ENCODE measurements around the gene SFT2D2. TPM values are rescaled to one million over a fixed set of nuclear protein-coding genes. Genes with fewer than 3 reads are reported as not detected.
A peak's percentile ranks its signal among the peaks of the same experiment; 100 is the strongest.

Gene SFT2D2
- total and polyA plus RNA-seq, 2 of the 8 experiments (the other 6 are each of a cell fraction or from before 2014, with no cell fraction given): 9.0 to 29.0 TPM

DNA sequence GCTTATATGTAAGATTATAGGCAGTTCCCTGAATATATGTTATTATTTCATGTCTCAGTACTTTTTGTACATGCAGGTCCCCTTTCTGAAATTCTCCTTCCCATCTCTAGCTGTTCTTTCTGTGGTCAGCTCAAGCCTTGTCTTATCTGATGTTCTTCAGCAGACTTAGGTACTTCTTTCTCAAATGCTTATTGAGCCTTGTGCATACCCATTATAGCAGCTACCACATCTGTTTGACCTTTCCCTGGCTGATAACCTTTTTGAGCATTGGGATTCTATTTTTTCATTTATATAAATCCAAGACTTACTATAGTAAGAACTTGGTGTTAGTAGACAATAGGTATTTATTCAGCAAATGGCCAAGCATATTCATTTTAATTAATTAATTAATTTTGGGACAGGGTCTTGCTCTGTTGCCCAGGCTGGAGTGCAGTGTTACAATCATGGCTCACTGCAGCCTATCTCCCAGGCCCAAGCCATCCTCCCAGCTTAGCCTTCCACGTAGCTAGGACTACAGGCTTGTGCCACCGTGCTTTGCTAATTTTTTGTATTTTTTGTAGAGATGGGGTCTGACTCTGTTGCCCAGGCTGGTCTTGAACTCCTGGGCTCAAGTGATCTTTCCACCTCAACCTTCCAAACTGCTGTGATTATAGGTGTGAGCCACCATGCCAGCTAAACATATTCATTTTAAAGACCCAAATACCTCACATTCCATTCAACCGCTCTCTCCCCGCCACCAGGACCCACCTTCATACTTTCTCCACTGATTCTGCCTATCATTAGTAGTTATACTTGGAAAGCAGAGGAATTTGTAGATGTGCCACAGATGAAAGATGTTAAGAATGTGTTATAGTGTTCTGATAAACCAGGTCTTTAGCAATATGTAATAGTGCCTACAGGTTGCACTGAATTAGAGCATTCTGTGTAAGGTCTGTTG lies 30.3 kb upstream of the SFT2D2 start:
- Histone ChIP-seq H4K5ac (ENCODE audit: insufficient read length, low read depth, low read length) (no peak overlapping the region), H2BK120ac (replicated peaks; ENCODE audit: low read depth, low read length) (no peak overlapping the region), H3K36me3 (ENCODE audit: control insufficient read depth in 2 of 4, insufficient read depth in 4 of 4, low read length in 3 of 4) (peaks cover 0 to 22% (median 5%) of the 10 kb centered on the region in 4 experiments; a peak in 5 of 8 replicates), H2AFZ (ENCODE audit: low read length) (no peak overlapping the region), H3K4ac (replicated peaks; ENCODE audit: insufficient read length, low read depth, low read length) (no peak overlapping the region), H3K4me3 (ENCODE audit: extremely low read depth in 1 of 4, insufficient read depth in 2 of 4, low read depth in 3 of 4, low read length in 4 of 4) (no peak overlapping the region), H3K23me2 (ENCODE audit: low read depth, low read length) (no peaks in the 10 kb centered on the region), H4K91ac (replicated peaks; ENCODE audit: insufficient read length, low read length) (no peak overlapping the region), H4K8ac (ENCODE audit: extremely low read depth, insufficient read depth, low read length) (no peak overlapping the region), H2BK5ac (ENCODE audit: low read depth, low read length) (no peak overlapping the region), H3K9me3 (ENCODE audit: insufficient read depth in 2 of 2, low read depth in 1 of 2, low read length in 1 of 2) (no peaks in the 10 kb centered on the region), H3K4me2 (ENCODE audit: insufficient read depth in 1 of 2, low read depth in 2 of 2, low read length in 2 of 2) (no peak overlapping the region), H3K23ac (ENCODE audit: insufficient read length) (no peak overlapping the region), H3K18ac (ENCODE audit: extremely low read depth, low read length) (no peak overlapping the region), H4K20me1 (replicated peaks in 1 of 2; ENCODE audit: control insufficient read depth in 1 of 2, insufficient read depth in 2 of 2, low read length in 2 of 2) (no peaks in the 10 kb centered on the region), H3K27me3 (replicated peaks in 1 of 4; ENCODE audit: control insufficient read depth in 3 of 4, extremely low read depth in 1 of 4, insufficient read depth in 3 of 4, low read length in 3 of 4) (no peaks in the 10 kb centered on the region), H3K56ac (replicated peaks; ENCODE audit: insufficient read length, low read depth, low read length) (no peak overlapping the region), H3K79me2 (ENCODE audit: control insufficient read depth in 1 of 2, insufficient read depth in 2 of 2, low read length in 2 of 2) (no peaks in the 10 kb centered on the region), H2BK15ac (ENCODE audit: low read length) (no peak overlapping the region), H2BK12ac (ENCODE audit: low read depth, low read length) (no peak overlapping the region), H3K14ac (ENCODE audit: insufficient read length) (no peak overlapping the region), H3K9ac (replicated peaks in 1 of 4; ENCODE audit: extremely low read depth in 1 of 4, low read depth in 3 of 4, low read length in 3 of 4) (no peak overlapping the region), H2AK5ac (ENCODE audit: low read depth, low read length) (no peak overlapping the region), H2BK20ac (ENCODE audit: low read length) (no peak overlapping the region), H3K79me1 (ENCODE audit: low read depth, low read length) (no peaks in the 10 kb centered on the region), H3K4me1 (replicated peaks in 1 of 4; ENCODE audit: control insufficient read depth in 3 of 4, insufficient read depth in 4 of 4, low read length in 3 of 4) (0 out of 7 replicates have a peak, but pooled peaks cover 0 to 3% (median 0%) of the 10 kb centered on the region in 4 experiments), H3K27ac (ENCODE audit: low read depth, low read length) (no peak overlapping the region)
- 89% methylated on average over 4 of the region's 4 CpGs; no CpG with 5 or more reads in 1 of the 2 experiments for WGBS, 2 experiments (ENCODE audit: extremely low coverage in 1 of 2, insufficient coverage in 1 of 2, insufficient read length in 1 of 2, insufficient replicate concordance in 2 of 2, low coverage in 1 of 2, low lambda C conversion rate in 2 of 2, missing lambda C conversion rate in 1 of 2)
- ChIA-PET CTCF (ENCODE audit: partially characterized antibody) (interaction anchor here (0.6 to 1.7 kb wide), 3 partner anchors 38 to 113 kb away, joined by 3 to 4 read pairs (median 3); no protein-coding TSS in a partner anchor), POLR2A (ENCODE audit: partially characterized antibody) (no interaction called here)
- DNase-seq (ENCODE audit: low read depth in 1 of 2, low spot score in 2 of 2) (no peak), FAIRE-seq (no peak)
- TF ChIP-seq TAF1 (IDR thresholded peaks at IDR 0.05; ENCODE audit: low read depth, low read length) (no peak), CTBP2 (IDR thresholded peaks at IDR 0.05; ENCODE audit: borderline replicate concordance, insufficient read depth, insufficient read length, low read length) (no peak), MAFK (IDR thresholded peaks at IDR 0.05; ENCODE audit: low read depth, low read length) (no peak), CBX5 (IDR thresholded peaks at IDR 0.05; ENCODE audit: low read depth, low read length) (no peak), RXRA (IDR thresholded peaks at IDR 0.05; ENCODE audit: insufficient read depth, low read depth, low read length) (no peak), RFX5 (IDR thresholded peaks at IDR 0.05; ENCODE audit: borderline replicate concordance, low read depth, low read length) (no peak), KDM1A (IDR thresholded peaks at IDR 0.05; ENCODE audit: borderline replicate concordance, low read length) (peak; percentile 85), TEAD4 (IDR thresholded peaks at IDR 0.05; ENCODE audit: low read depth, low read length) (peak; percentile 70), TBP (IDR thresholded peaks at IDR 0.05; ENCODE audit: low read depth, low read length) (no peak), JUN (IDR thresholded peaks at IDR 0.05; ENCODE audit: low read depth, low read length) (no peak), CHD1 (IDR thresholded peaks at IDR 0.05; ENCODE audit: low read depth, low read length) (no peak)
- TF ChIP-seq, protein P1, sequence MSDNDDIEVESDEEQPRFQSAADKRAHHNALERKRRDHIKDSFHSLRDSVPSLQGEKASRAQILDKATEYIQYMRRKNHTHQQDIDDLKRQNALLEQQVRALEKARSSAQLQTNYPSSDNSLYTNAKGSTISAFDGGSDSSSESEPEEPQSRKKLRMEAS (IDR thresholded peaks at IDR 0.05): no peak

Data from H1 (cell line).